Umbilical cord (tissue), 2 donors: Measurements from ENCODE around the gene SMG6. TPM values are rescaled to one million over a fixed set of nuclear protein-coding genes. Genes with fewer than 3 reads are reported as not detected.
A peak's percentile ranks its signal among the peaks of the same experiment; 100 is the strongest.
"Not testable (repeated sequence)": the region's sequence is repeated elsewhere in the genome, so short reads cannot be mapped to it uniquely, and the experiment has no call there.

Experiments used
- DNase-seq: peaks from one replicate; pipeline ENCODE4 v3.0.0-alpha.2; 2015; ENCODE audit warnings: low spot score
- total RNA-seq: library from RNA; depleted of rRNA; stranded (reverse); fragments of >200 nt; gene quantifications from one replicate; pipeline ENCODE4 v1.2.3, GENCODE V29; 2014; ENCODE audit warnings: low replicate concordance; ENCODE audit not compliant: insufficient read depth

Gene SMG6
- 29.1 TPM for total RNA-seq

- peak; percentile 95 for DNase-seq
These were observed at the start of gene SMG6, which contains the start of gene SRR for GRCh38 chr17:2303204-2304188. TSS of gene SMG6 (minus strand) at chr17:2303785. CDS start at chr17:2303720, 65 bp downstream. TSS of gene SRR (plus strand) at chr17:2303950. CDS start at chr17:2315561, 11,611 bp downstream.

- DNase-seq: no peak
These were observed 47.7 kb upstream of the SMG6 start for GRCh38 chr17:2351269-2351668.

- peak; percentile 91 for DNase-seq
These were observed 44.5 kb upstream of the SMG6 start for GRCh38 chr17:2347805-2348685.

GRCh38 chr17:2346475-2346874 lies 42.9 kb upstream of the SMG6 start:
- no peak for DNase-seq

GRCh38 chr17:2344528-2344927 lies 40.9 kb upstream of the SMG6 start:
- no peak for DNase-seq

GRCh38 chr17:2343421-2343820 lies 39.8 kb upstream of the SMG6 start:
- DNase-seq: no peak

- peak; percentile 35 for DNase-seq
These were observed 34.7 kb upstream of the SMG6 start for GRCh38 chr17:2338315-2338657.

GRCh38 chr17:2337544-2338314 lies 34.1 kb upstream of the SMG6 start:
- DNase-seq: peak; percentile 61

- peak; percentile 65 for DNase-seq
These were observed 33.4 kb upstream of the SMG6 start, which contains the start of gene SGSM2 for GRCh38 chr17:2336852-2337543. TSS of gene SGSM2 (plus strand) at chr17:2337501. CDS start at chr17:2337689, 188 bp downstream.

GRCh38 chr17:2336215-2336851 lies 32.7 kb upstream of the SMG6 start, which contains the start of gene TSR1:
TSS of gene TSR1 (minus strand) at chr17:2336457. CDS start at chr17:2336427, 30 bp downstream.
- peak; percentile 94 for DNase-seq

- peak; percentile 22 for DNase-seq
These were observed 32.2 kb upstream of the SMG6 start for GRCh38 chr17:2335726-2336214.

GRCh38 chr17:2331303-2331702 lies 27.7 kb upstream of the SMG6 start:
- DNase-seq: no peak

GRCh38 chr17:2323629-2324314 lies 20.2 kb upstream of the SMG6 start:
- peak; percentile 24 for DNase-seq

GRCh38 chr17:2321399-2321798 lies 17.8 kb upstream of the SMG6 start:
- DNase-seq: no peak

- no peak for DNase-seq
These were observed 15.5 kb upstream of the SMG6 start for GRCh38 chr17:2319051-2319450.

GRCh38 chr17:2317796-2318195 lies 14.2 kb upstream of the SMG6 start:
- DNase-seq: no peak

GRCh38 chr17:2316916-2317205 lies 13.3 kb upstream of the SMG6 start:
- DNase-seq: not testable (repeated sequence)

GRCh38 chr17:2312736-2313135 lies 9.2 kb upstream of the SMG6 start:
- DNase-seq: no peak
